ENCODE measurements around the gene RAPSN.

DNA sequence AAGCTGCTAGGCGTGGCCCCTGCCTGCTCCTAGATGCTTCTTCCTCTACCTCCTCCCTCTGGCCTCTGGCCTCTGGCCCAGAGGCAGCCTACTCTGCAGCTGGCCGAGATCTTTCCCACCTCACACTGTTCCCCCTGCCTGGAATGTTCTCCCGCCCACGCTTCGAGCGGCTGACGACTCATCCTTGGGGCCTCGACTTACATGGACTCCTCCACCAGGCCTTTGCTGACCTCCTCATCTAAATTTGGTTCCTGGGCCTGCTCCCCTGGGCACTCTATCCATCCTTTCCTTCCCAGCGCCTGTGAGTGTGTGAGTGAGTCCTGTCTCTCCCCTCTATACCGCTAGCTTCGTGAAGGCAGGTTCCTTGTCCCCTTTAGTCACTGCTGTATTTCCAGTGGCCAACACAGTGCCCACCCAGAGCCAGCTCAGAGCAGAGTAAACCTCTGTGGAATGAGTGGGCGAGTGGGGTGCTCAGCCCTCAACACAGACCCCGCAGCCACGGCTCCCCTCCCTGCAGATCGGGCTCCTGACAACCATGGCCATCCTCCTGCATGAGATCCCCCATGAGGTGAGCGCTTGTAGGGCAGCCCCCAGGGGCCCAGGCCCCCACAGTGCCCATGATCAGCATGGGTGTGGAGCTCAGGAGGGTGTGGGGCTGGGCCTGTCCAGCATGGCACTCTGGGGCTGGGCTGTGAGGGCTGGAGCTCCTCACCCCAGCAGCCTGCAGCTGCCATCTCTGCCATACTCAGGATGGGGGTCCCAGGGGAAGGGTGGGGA is 34.8 kb downstream of the RAPSN start:
- TF ChIP-seq POLR2AphosphoS5 (IDR thresholded peaks at IDR 0.05; ENCODE audit: insufficient read depth, low read depth, low read length), result no peak
- TF ChIP-seq CTCF (IDR thresholded peaks at IDR 0.05; ENCODE audit: extremely low read depth in 1 of 2, insufficient read depth in 1 of 2, low read depth in 1 of 2, low read length in 2 of 2), result no peak
- TF ChIP-seq MAX (IDR thresholded peaks at IDR 0.05; ENCODE audit: insufficient read depth, insufficient read length), result no peak
- TF ChIP-seq MYC (IDR thresholded peaks at IDR 0.05; ENCODE audit: low read depth, low read length), result no peak

All from endothelial cell of umbilical vein (primary cell).